ENCODE measurements around the gene CTNNA1. TPM values are rescaled to one million over a fixed set of nuclear protein-coding genes. Genes with fewer than 3 reads are reported as not detected.

Gene CTNNA1
- total and polyA plus RNA-seq, 4 donors, result 115 to 480 (median 302) TPM

DNA sequence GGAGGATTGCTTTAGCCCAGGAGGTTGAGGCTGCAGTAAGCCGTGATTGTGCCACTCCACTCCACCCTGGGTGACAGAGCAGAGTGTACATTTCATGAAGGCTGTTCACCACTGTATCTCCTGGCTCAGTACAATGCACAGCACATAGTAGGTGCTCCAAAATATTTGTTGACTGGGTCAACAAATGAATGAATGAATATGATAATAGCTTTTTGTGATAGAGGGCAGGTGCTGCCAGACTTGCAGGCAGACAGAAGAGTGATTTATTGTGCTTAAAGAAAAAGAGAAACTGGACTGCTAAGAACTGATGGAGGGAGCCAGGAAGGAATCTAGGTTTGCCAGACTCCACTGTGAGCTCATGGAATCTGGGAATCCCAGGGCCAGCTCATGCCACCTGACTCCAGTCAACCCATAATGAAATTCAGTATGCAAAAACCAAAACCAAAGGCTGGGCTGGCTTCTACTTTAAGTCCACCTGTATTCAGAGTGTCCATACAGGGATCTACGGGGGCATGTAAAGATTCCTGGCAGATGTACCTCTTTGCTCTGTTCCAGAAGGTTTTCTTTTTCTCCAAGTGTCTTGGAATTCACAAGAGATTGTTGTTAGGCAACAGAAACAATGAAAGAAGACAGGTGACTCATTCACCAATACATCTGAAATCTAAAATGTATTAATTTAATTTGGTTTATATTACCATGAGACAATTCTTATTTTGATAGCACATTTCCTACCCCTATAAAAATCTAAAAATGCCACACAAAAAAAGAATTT is 15.5 kb upstream of the CTNNA1 start:
- H3K36me3 ChIP-seq (ENCODE audit: control insufficient read depth in 4 of 4, insufficient read depth in 4 of 4, low read length in 4 of 4), result no peaks in the 10 kb centered on the region
- no peak overlapping the region for H3K9ac ChIP-seq (ENCODE audit: insufficient read depth in 1 of 2, low read length in 2 of 2)
- no peak overlapping the region for H3K4me3 ChIP-seq
- peaks cover 0 to 4% (median 0%) of the 10 kb centered on the region in 5 donors for H3K4me1 ChIP-seq (ENCODE audit: control insufficient read depth in 5 of 5, insufficient read depth in 5 of 5, low read length in 5 of 5)
- WGBS, 2 donors, result 93 to 100% methylated on average over 2 of the region's 2 CpGs
- DNase-seq, result no peak
- no peaks in the 10 kb centered on the region for H3K27me3 ChIP-seq (ENCODE audit: control insufficient read depth in 3 of 3, insufficient read depth in 3 of 3, low read length in 2 of 3)
- H3K9me3 ChIP-seq (ENCODE audit: control insufficient read depth in 4 of 4, insufficient read depth in 3 of 4, low read length in 3 of 4), result no peaks in the 10 kb centered on the region
- no peak overlapping the region for H3K27ac ChIP-seq (ENCODE audit: low read depth in 1 of 2, low read length in 1 of 2)
- TF ChIP-seq, protein P1, sequence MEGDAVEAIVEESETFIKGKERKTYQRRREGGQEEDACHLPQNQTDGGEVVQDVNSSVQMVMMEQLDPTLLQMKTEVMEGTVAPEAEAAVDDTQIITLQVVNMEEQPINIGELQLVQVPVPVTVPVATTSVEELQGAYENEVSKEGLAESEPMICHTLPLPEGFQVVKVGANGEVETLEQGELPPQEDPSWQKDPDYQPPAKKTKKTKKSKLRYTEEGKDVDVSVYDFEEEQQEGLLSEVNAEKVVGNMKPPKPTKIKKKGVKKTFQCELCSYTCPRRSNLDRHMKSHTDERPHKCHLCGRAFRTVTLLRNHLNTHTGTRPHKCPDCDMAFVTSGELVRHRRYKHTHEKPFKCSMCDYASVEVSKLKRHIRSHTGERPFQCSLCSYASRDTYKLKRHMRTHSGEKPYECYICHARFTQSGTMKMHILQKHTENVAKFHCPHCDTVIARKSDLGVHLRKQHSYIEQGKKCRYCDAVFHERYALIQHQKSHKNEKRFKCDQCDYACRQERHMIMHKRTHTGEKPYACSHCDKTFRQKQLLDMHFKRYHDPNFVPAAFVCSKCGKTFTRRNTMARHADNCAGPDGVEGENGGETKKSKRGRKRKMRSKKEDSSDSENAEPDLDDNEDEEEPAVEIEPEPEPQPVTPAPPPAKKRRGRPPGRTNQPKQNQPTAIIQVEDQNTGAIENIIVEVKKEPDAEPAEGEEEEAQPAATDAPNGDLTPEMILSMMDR (IDR thresholded peaks at IDR 0.05; ENCODE audit: control extremely low read depth, extremely low read depth), result no peak
- ATAC-seq (ENCODE audit: insufficient read depth, low FRiP score), result no peak

DNA sequence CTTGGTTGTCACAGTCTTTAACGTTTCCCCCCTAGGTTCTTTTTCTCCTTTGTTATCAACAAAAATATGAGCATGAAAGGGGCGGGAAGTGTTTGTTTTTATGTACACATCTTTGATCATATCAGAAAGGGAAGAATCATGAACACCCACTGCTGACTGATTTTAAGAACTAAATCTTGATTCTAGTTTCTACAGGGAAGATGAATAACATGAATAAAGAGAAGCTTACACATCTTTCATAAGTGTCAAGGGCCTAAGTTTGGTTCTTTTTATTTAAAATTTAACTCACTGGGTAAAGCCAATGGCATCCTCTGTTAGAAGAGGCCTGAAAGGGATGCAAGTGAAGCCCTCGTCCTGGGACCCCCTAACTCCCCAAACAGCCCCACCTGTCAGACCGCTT is 14.8 kb upstream of the CTNNA1 start:
- no peak overlapping the region for H3K9ac ChIP-seq (ENCODE audit: insufficient read depth in 1 of 2, low read length in 2 of 2)
- no peaks in the 10 kb centered on the region for H3K27me3 ChIP-seq (ENCODE audit: control insufficient read depth in 3 of 3, insufficient read depth in 3 of 3, low read length in 2 of 3)
- no peak overlapping the region for H3K27ac ChIP-seq (ENCODE audit: low read depth in 1 of 2, low read length in 1 of 2)
- DNase-seq, result no peak
- no peak for ATAC-seq (ENCODE audit: insufficient read depth, low FRiP score)
- TF ChIP-seq, protein P1 (IDR thresholded peaks at IDR 0.05; ENCODE audit: control extremely low read depth, extremely low read depth), result no peak
- H3K4me3 ChIP-seq, result no peak overlapping the region
- WGBS, 2 donors, result 77 to 81% methylated on average over 4 of the region's 4 CpGs
- H3K4me1 ChIP-seq (ENCODE audit: control insufficient read depth in 5 of 5, insufficient read depth in 5 of 5, low read length in 5 of 5), result peaks cover 0 to 4% (median 0%) of the 10 kb centered on the region in 5 donors
- H3K9me3 ChIP-seq (ENCODE audit: control insufficient read depth in 4 of 4, insufficient read depth in 3 of 4, low read length in 3 of 4), result no peaks in the 10 kb centered on the region
- no peaks in the 10 kb centered on the region for H3K36me3 ChIP-seq (ENCODE audit: control insufficient read depth in 4 of 4, insufficient read depth in 4 of 4, low read length in 4 of 4)

DNA sequence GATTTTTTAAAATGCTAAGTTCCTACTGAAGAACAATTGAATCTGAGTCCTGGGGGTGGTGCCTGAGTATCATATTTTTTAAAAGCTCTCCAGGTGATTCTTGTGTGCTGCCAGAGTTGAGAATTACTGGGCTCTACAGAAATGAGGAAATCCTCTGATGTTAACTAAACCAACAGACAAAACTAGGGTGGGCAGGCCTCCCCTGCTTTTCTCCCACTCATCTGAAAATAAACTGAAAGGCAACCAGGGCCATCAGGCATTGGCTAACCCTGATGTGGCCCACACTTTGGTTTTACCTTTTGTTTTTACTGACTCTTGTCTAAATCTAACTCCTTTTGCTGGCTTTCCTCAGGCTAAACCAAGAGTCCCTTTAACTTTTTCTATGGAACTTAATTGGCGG is 13.3 kb upstream of the CTNNA1 start:
- TF ChIP-seq, protein P1 (IDR thresholded peaks at IDR 0.05; ENCODE audit: control extremely low read depth, extremely low read depth), result no peak
- Histone ChIP-seq H3K27me3 (ENCODE audit: control insufficient read depth in 3 of 3, insufficient read depth in 3 of 3, low read length in 2 of 3) (no peaks in the 10 kb centered on the region), H3K36me3 (ENCODE audit: control insufficient read depth in 4 of 4, insufficient read depth in 4 of 4, low read length in 4 of 4) (no peaks in the 10 kb centered on the region), H3K4me1 (ENCODE audit: control insufficient read depth in 5 of 5, insufficient read depth in 5 of 5, low read length in 5 of 5) (peaks cover 0 to 4% (median 0%) of the 10 kb centered on the region in 5 donors), H3K9me3 (ENCODE audit: control insufficient read depth in 4 of 4, insufficient read depth in 3 of 4, low read length in 3 of 4) (no peaks in the 10 kb centered on the region), H3K4me3 (no peak overlapping the region), H3K27ac (ENCODE audit: low read depth in 1 of 2, low read length in 1 of 2) (no peak overlapping the region), H3K9ac (ENCODE audit: insufficient read depth in 1 of 2, low read length in 2 of 2) (no peak overlapping the region)
- ATAC-seq (ENCODE audit: insufficient read depth, low FRiP score) (no peak), DNase-seq (no peak)
- 96 to 97% methylated on average over 1 of the region's 1 CpG for WGBS, 2 donors

All from lung (tissue), 12 donors.